ENCODE data around the gene POLL.

- TF ChIP-seq CTCF (optimal IDR thresholded peaks at IDR 0.05 in 1 of 3, IDR thresholded peaks at IDR 0.05 in 1 of 3, conservative IDR thresholded peaks at IDR 0.05 in 1 of 3; ENCODE audit: extremely low read depth in 1 of 3, insufficient read depth in 2 of 3, low read length in 3 of 3) (no peak), EZH2 (IDR thresholded peaks at IDR 0.05; ENCODE audit: low read length) (no peak)
These were observed 42.2 kb downstream of the POLL start for GRCh38 chr10:101545898-101546297.

Measured in keratinocyte (primary cell).